ENCODE measurements around the gene SLC26A1. TPM values are rescaled to one million over a fixed set of nuclear protein-coding genes. Genes with fewer than 3 reads are reported as not detected.

The SLC26A1 gene
- total and polyA plus RNA-seq, 2 experiments from 2014 or later, result 0.22 to 1.8 TPM

DNA sequence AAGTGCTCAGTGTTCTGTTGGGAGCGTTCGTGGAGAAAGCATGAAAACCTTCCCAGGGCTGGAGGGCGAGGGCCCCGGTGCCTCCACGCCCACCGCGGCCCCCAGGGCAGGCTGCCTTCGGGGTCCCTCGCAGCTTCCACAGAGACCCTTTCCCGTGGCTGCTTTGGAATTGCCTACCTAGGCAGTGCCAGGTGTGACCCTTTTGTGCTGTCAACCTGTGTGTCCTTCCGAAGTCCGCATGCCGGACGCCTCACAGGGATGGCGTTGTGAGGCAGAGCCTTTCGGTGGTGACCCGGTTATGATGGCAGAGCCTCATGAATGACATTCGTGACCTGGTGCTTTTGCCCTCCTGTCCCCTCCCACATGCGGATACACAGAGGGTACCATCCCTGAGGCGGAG lies 43.5 kb downstream of the SLC26A1 start:
- Histone ChIP-seq H3K27ac (no peak overlapping the region), H3K4me3 (no peak overlapping the region), H4K20me1 (ENCODE audit: insufficient read depth) (no peaks in the 10 kb centered on the region), H3K9ac (no peak overlapping the region), H3K27me3 (replicated peaks; ENCODE audit: insufficient read depth) (no peaks in the 10 kb centered on the region), H3K36me3 (ENCODE audit: low read depth) (no peaks in the 10 kb centered on the region), H3K9me2 (ENCODE audit: insufficient read depth) (no peaks in the 10 kb centered on the region), H2AFZ (no peak overlapping the region), H3F3A (ENCODE audit: insufficient read depth) (no peaks in the 10 kb centered on the region; the same call in 1 of the 2 replicates), H3K4me1 (ENCODE audit: insufficient read depth) (no peaks in the 10 kb centered on the region), H3K4me2 (ENCODE audit: unreplicated experiment) (no peak overlapping the region), H3K9me3 (ENCODE audit: low read depth) (no peaks in the 10 kb centered on the region), H3K79me2 (ENCODE audit: insufficient read depth) (no peaks in the 10 kb centered on the region)
- in situ Hi-C loops (cut with MboI), result no loop called here
- no peak for TF ChIP-seq EZH2 (IDR thresholded peaks at IDR 0.05; ENCODE audit: insufficient read depth, poor library complexity, severe bottlenecking)
- TF ChIP-seq EZH2phosphoT487 (IDR thresholded peaks at IDR 0.05; ENCODE audit: insufficient read depth, low read depth), result no peak
- no peak for DNase-seq
- 91 to 94% methylated on average over 20 of the region's 20 CpGs for WGBS, 2 experiments (ENCODE audit: low coverage in 1 of 2, low lambda C conversion rate in 2 of 2, missing lambda C conversion rate in 2 of 2)

DNA sequence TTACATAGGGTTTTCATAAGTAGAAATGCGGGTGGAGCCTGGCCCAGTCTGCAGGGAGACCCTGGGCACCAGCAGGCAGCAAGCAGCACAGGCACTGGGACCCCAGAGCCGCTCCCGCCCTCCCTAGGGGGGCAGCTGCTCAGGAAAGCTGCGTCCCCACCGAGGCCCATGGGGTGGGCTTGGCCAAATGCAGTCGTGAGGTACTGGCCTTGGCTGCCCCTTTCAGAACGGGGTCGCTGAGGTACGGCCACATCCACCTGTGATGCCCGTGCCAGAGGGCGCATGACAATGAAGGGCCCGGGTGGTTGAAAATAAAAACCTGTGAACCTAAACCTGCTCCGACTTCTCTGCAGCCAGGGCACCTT lies 44.3 kb downstream of the SLC26A1 start:
- 72 to 84% methylated on average over 11 to 13 of the region's 13 CpGs for WGBS, 2 experiments (ENCODE audit: low coverage in 1 of 2, low lambda C conversion rate in 2 of 2, missing lambda C conversion rate in 2 of 2)

DNA sequence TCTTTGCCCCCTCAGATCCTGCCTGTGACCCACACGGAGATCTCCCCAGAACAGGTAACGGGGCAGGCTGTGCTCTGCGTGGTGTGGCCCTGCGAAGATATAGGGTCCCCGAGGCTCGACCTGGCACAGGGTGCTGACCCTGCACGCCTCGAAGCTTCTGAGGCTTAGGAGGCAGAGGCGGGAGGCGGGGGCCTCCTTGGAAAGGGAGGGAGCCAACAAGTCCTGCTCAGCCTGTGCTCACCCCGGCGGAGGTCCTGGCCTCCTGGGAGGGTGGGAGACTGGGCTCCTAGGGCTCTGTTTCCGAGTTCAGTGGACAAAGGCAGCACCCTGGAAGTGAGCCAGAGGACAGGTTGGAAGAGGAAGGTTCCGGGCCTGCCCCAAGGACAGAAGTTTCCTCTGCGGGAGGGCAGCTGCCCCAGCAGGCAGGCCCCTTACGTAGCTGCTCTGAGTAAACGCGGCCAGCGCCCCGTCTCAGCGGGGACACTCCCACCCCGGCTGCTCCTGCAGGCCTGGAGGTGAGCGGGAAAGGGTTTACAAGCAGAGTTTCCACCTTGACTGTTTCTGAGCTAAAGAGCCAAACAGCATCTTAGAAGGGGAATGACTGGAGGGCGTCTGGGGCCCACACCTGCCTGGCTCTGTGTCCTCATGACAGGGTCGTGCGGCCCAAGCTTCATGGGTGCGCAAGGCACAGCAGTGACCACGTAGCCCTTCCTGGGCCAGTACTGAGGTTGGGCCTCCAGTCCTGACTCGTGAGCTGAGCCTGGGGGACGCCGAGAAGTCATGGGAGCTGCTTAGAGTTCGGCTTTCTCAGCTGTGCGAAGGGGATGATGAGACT lies 44.9 kb downstream of the SLC26A1 start:
- H2AFZ ChIP-seq, result no peak overlapping the region
- no peaks in the 10 kb centered on the region for H3K9me3 ChIP-seq (ENCODE audit: low read depth)
- no peaks in the 10 kb centered on the region for H3K27me3 ChIP-seq (replicated peaks; ENCODE audit: insufficient read depth)
- no peaks in the 10 kb centered on the region for H3K36me3 ChIP-seq (ENCODE audit: low read depth)
- 83% methylated on average over 33 of the region's 33 CpGs for WGBS, 2 experiments (ENCODE audit: low coverage in 1 of 2, low lambda C conversion rate in 2 of 2, missing lambda C conversion rate in 2 of 2)
- no peaks in the 10 kb centered on the region for H3K9me2 ChIP-seq (ENCODE audit: insufficient read depth)
- no peaks in the 10 kb centered on the region for H3K79me2 ChIP-seq (ENCODE audit: insufficient read depth)
- no peaks in the 10 kb centered on the region for H4K20me1 ChIP-seq (ENCODE audit: insufficient read depth)
- no peak overlapping the region for H3K27ac ChIP-seq
- H3K9ac ChIP-seq, result no peak overlapping the region
- H3F3A ChIP-seq (ENCODE audit: insufficient read depth), result no peaks in the 10 kb centered on the region
- TF ChIP-seq EZH2 (IDR thresholded peaks at IDR 0.05; ENCODE audit: insufficient read depth, poor library complexity, severe bottlenecking) (no peak), EZH2phosphoT487 (IDR thresholded peaks at IDR 0.05; ENCODE audit: insufficient read depth, low read depth) (no peak)
- no peak for DNase-seq
- in situ Hi-C loops (cut with MboI), result no loop called here
- no peak overlapping the region for H3K4me2 ChIP-seq (ENCODE audit: unreplicated experiment)
- H3K4me3 ChIP-seq, result no peak overlapping the region
- H3K4me1 ChIP-seq (ENCODE audit: insufficient read depth), result no peaks in the 10 kb centered on the region

More for the DNA sequence above, 44.3 kb downstream of the SLC26A1 start:
- Histone ChIP-seq H3K9me2 (ENCODE audit: insufficient read depth) (no peaks in the 10 kb centered on the region), H3K36me3 (ENCODE audit: low read depth) (no peaks in the 10 kb centered on the region), H2AFZ (no peak overlapping the region), H3K27ac (no peak overlapping the region), H3K4me3 (no peak overlapping the region), H3F3A (ENCODE audit: insufficient read depth) (no peaks in the 10 kb centered on the region), H3K9ac (no peak overlapping the region), H4K20me1 (ENCODE audit: insufficient read depth) (no peaks in the 10 kb centered on the region), H3K9me3 (ENCODE audit: low read depth) (no peaks in the 10 kb centered on the region), H3K27me3 (replicated peaks; ENCODE audit: insufficient read depth) (no peaks in the 10 kb centered on the region), H3K4me1 (ENCODE audit: insufficient read depth) (no peaks in the 10 kb centered on the region), H3K79me2 (ENCODE audit: insufficient read depth) (no peaks in the 10 kb centered on the region), H3K4me2 (ENCODE audit: unreplicated experiment) (no peak overlapping the region)
- in situ Hi-C loops (cut with MboI), result no loop called here
- no peak for DNase-seq
- TF ChIP-seq EZH2phosphoT487 (IDR thresholded peaks at IDR 0.05; ENCODE audit: insufficient read depth, low read depth), result no peak
- TF ChIP-seq EZH2 (IDR thresholded peaks at IDR 0.05; ENCODE audit: insufficient read depth, poor library complexity, severe bottlenecking), result no peak

DNA sequence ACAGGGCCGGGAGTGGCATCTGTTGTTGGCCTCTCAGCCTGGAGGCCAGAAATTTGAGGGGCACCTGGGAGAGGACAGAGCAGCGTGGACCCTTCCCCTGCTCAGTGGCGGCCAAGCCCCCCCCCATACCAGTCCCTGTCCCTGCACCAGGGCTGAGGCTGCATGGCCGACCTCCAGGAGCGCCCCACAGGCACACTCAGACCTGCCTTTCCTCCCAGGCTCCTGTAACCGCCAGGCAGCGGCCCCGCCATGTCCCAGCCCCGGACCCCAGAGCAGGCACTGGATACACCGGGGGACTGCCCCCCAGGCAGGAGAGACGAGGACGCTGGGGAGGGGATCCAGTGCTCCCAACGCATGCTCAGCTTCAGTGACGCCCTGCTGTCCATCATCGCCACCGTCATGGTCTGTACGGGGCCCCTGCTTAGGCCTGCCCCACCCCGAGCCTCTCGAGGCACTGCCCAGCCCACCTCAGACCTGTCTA lies 45.7 kb downstream of the SLC26A1 start:
- no peaks in the 10 kb centered on the region for H4K20me1 ChIP-seq (ENCODE audit: insufficient read depth)
- no peak overlapping the region for H2AFZ ChIP-seq
- WGBS, 2 experiments (ENCODE audit: low coverage in 1 of 2, low lambda C conversion rate in 2 of 2, missing lambda C conversion rate in 2 of 2), result 95 to 96% methylated on average over 14 to 19 of the region's 19 CpGs
- no peaks in the 10 kb centered on the region for H3F3A ChIP-seq (ENCODE audit: insufficient read depth)
- H3K27me3 ChIP-seq (replicated peaks; ENCODE audit: insufficient read depth), result no peaks in the 10 kb centered on the region
- no peaks in the 10 kb centered on the region for H3K79me2 ChIP-seq (ENCODE audit: insufficient read depth)
- TF ChIP-seq EZH2phosphoT487 (IDR thresholded peaks at IDR 0.05; ENCODE audit: insufficient read depth, low read depth) (no peak), EZH2 (IDR thresholded peaks at IDR 0.05; ENCODE audit: insufficient read depth, poor library complexity, severe bottlenecking) (no peak)
- in situ Hi-C loops (cut with MboI), result no loop called here
- no peaks in the 10 kb centered on the region for H3K36me3 ChIP-seq (ENCODE audit: low read depth)
- H3K4me1 ChIP-seq (ENCODE audit: insufficient read depth), result no peaks in the 10 kb centered on the region
- no peak overlapping the region for H3K27ac ChIP-seq
- H3K9me2 ChIP-seq (ENCODE audit: insufficient read depth), result no peaks in the 10 kb centered on the region
- H3K9ac ChIP-seq, result no peak overlapping the region
- no peak overlapping the region for H3K4me2 ChIP-seq (ENCODE audit: unreplicated experiment)
- no peaks in the 10 kb centered on the region for H3K9me3 ChIP-seq (ENCODE audit: low read depth)
- no peak overlapping the region for H3K4me3 ChIP-seq
- DNase-seq, result no peak
